A673 (cell line): ENCODE measurements around the gene TUT7. TPM values are rescaled to one million over a fixed set of nuclear protein-coding genes. Genes with fewer than 3 reads are reported as not detected.
"Not testable (repeated sequence)": the region's sequence is repeated elsewhere in the genome, so short reads cannot be mapped to it uniquely, and the experiment has no call there.

Experiments used
- BruUV-seq: library from RNA; stranded (reverse); fragments of 400-500 nt; replicated peaks from 2 replicates; lab custom pipeline; 2021; lab: Mats Ljungman, UMichigan
- CTCF ChIA-PET: fragments of 300-600 bp; sonication (Branson Sonifier 250); formaldehyde crosslinking; loops from one replicate; lab custom pipeline; 2022; ENCODE audit warnings: antibody characterized with exemption; lab: Charles Lee
- POLR2A ChIA-PET: fragments of 300-600 bp; sonication (Branson Sonifier 250); formaldehyde crosslinking; loops from one replicate; lab custom pipeline; 2022; ENCODE audit warnings: antibody characterized with exemption; ENCODE audit not compliant: low non-redundant PET; lab: Charles Lee
- DNase-seq: peaks from one replicate; pipeline ENCODE4 v3.0.0-alpha.2; 2015; ENCODE audit warnings: low spot score
- H3K27ac ChIP-seq: fragments of 200-600 bp; sonication (generic); 2 replicates; pipeline ENCODE4 v1.5.1; 2016; ENCODE audit warnings: mixed run types, low read depth, mild to moderate bottlenecking, mixed read lengths, antibody characterized with exemption, low read length; ENCODE audit not compliant: poor library complexity, severe bottlenecking
- H3K27me3 ChIP-seq: fragments of 200-600 bp; sonication (generic); replicated peaks from 2 replicates; pipeline ENCODE4 v1.6.1; 2017; ENCODE audit warnings: mixed run types, low read depth, mild to moderate bottlenecking, mixed read lengths, antibody characterized with exemption, low read length; ENCODE audit not compliant: insufficient read depth, poor library complexity
- H3K36me3 ChIP-seq: fragments of 200-600 bp; sonication (generic); 2 replicates; pipeline ENCODE4 v1.6.1; 2016; ENCODE audit warnings: mixed run types, mild to moderate bottlenecking, mixed read lengths, antibody characterized with exemption, low read length; ENCODE audit not compliant: insufficient read depth, poor library complexity, severe bottlenecking
- H3K4me1 ChIP-seq: fragments of 200-600 bp; sonication (generic); 2 replicates; pipeline ENCODE4 v1.6.1; 2017; ENCODE audit warnings: mixed run types, mild to moderate bottlenecking, mixed read lengths, antibody characterized with exemption, low read length; ENCODE audit not compliant: insufficient read depth, poor library complexity, severe bottlenecking
- H3K4me3 ChIP-seq: fragments of 200-600 bp; sonication (generic); 2 replicates; pipeline ENCODE4 v1.5.1; 2016; ENCODE audit warnings: low read depth, mixed run types, mild to moderate bottlenecking, mixed read lengths, low read length; ENCODE audit not compliant: poor library complexity, severe bottlenecking
- H3K9me3 ChIP-seq: fragments of 200-600 bp; sonication (generic); 2 replicates; pipeline ENCODE4 v1.6.1; 2016; ENCODE audit warnings: mixed run types, low read depth, mild to moderate bottlenecking, mixed read lengths, antibody characterized with exemption, low read length; ENCODE audit not compliant: poor library complexity, severe bottlenecking
- CTCF ChIP-seq: fragments of 300-800, 200-600 bp; sonication (generic); conservative IDR thresholded peaks from 2 replicates; pipeline ENCODE4 v1.5.1; 2017; ENCODE audit warnings: low read depth, mild to moderate bottlenecking, antibody characterized with exemption, low read length, moderate library complexity, mixed read lengths
- EZH2 ChIP-seq: fragments of 200-600 bp; sonication (generic); IDR thresholded peaks from 2 replicates; pipeline ENCODE4 v1.6.1; 2017; ENCODE audit warnings: borderline replicate concordance, low read depth, mild to moderate bottlenecking, mixed read lengths, antibody characterized with exemption, low read length; ENCODE audit not compliant: poor library complexity, severe bottlenecking
- intact Hi-C: fragments of 100-400 bp; cut with micrococcal nuclease; formaldehyde crosslinking; loops from one replicate; pipeline ENCODE4 v1.10.0; 2022; ENCODE audit not compliant: unreplicated experiment
- total RNA-seq: library from RNA; stranded (reverse); gene quantifications from 2 replicates; pipeline ENCODE4 v1.2.3, GENCODE V29; 2021

The TUT7 gene
- total RNA-seq, 1 experiment from 2014 or later: 22.7 TPM

- TF ChIP-seq EZH2 (no peak), CTCF (no peak)
- no peak for DNase-seq
- H3K36me3 ChIP-seq: peaks cover 55% of the 10 kb centered on the region
- ChIA-PET POLR2A (interaction anchor here (0.6 kb wide), 1 partner anchor 27 kb away, joined by 5 read pairs; no protein-coding TSS in a partner anchor), CTCF (no interaction called here)
- no peaks in the 10 kb centered on the region for H3K9me3 ChIP-seq
- H3K27me3 ChIP-seq: no peaks in the 10 kb centered on the region
- H3K4me1 ChIP-seq: no peaks in the 10 kb centered on the region
- no peak overlapping the region for H3K4me3 ChIP-seq
- H3K27ac ChIP-seq: no peak overlapping the region
- intact Hi-C loops: no loop called here
- no TSS peak for BruUV-seq
Measured at GRCh38 chr9:86321373-86321772, 32.8 kb downstream of the TUT7 start.

- ChIA-PET CTCF (no interaction called here), POLR2A (no interaction called here)
- intact Hi-C loops: no loop called here
- Histone ChIP-seq H3K27me3 (no peaks in the 10 kb centered on the region), H3K27ac (no peak overlapping the region), H3K36me3 (peaks cover 37% of the 10 kb centered on the region), H3K4me1 (no peaks in the 10 kb centered on the region), H3K4me3 (no peak overlapping the region), H3K9me3 (no peaks in the 10 kb centered on the region)
- BruUV-seq: no TSS peak
- no peak for TF ChIP-seq CTCF
- DNase-seq: no peak
Measured at GRCh38 chr9:86318187-86318586, 36.0 kb downstream of the TUT7 start.

GRCh38 chr9:86315078-86315477 is 39.1 kb downstream of the TUT7 start:
- Histone ChIP-seq H3K27me3 (no peaks in the 10 kb centered on the region), H3K36me3 (peaks cover 26% of the 10 kb centered on the region), H3K4me3 (no peak overlapping the region), H3K4me1 (no peaks in the 10 kb centered on the region), H3K9me3 (no peaks in the 10 kb centered on the region), H3K27ac (no peak overlapping the region)
- ChIA-PET POLR2A (interaction anchor here (0.7 kb wide), 1 partner anchor 11 kb away, joined by 3 read pairs; no protein-coding TSS in a partner anchor), CTCF (no interaction called here)
- intact Hi-C loops: no loop called here
- DNase-seq: no peak
- BruUV-seq: no TSS peak
- TF ChIP-seq EZH2 (no peak), CTCF (no peak)

- H3K4me1 ChIP-seq, DNase-seq, H3K27ac ChIP-seq, intact Hi-C loops, H3K4me3 ChIP-seq, H3K9me3 ChIP-seq, H3K27me3 ChIP-seq, BruUV-seq, POLR2A ChIA-PET: not testable (repeated sequence)
- peaks cover 28% of the 10 kb centered on the region for H3K36me3 ChIP-seq
- CTCF ChIA-PET: interaction anchor here (0.6 kb wide), 1 partner anchor 1796 kb away, joined by 3 read pairs; no protein-coding TSS in a partner anchor
Measured at GRCh38 chr9:86312959-86313358, 41.3 kb downstream of the TUT7 start.
